Caco-2 (cell line): ENCODE results near the gene BIRC7. TPM values are rescaled to one million over a fixed set of nuclear protein-coding genes. Genes with fewer than 3 reads are reported as not detected.

Experiments
- BruUV-seq: library from RNA; stranded (reverse); fragments of 400-500 nt; replicated peaks from 2 replicates; lab custom pipeline; 2021; lab: Mats Ljungman, UMichigan
- CTCF ChIA-PET: fragments of 300-600 bp; sonication (Branson Sonifier 250); formaldehyde crosslinking; loops from one replicate; lab custom pipeline; 2022; ENCODE audit warnings: antibody characterized with exemption; lab: Charles Lee
- POLR2A ChIA-PET: fragments of 300-600 bp; sonication (Branson Sonifier 250); formaldehyde crosslinking; loops from one replicate; lab custom pipeline; 2022; ENCODE audit warnings: antibody characterized with exemption; lab: Charles Lee
- DNase-seq, 2 experiments: peaks; one replicate each; pipeline versions ENCODE4 v3.0.0 to v3.0.0-alpha.2; 2020 to 2022
- H3K27me3 ChIP-seq: replicated peaks from 2 replicates; pipeline ENCODE4 v1.6.0; 2011; ENCODE audit warnings: low read length; ENCODE audit not compliant: control insufficient read depth, insufficient read depth
- H3K36me3 ChIP-seq: 2 replicates; pipeline ENCODE4 v1.5.1; 2011; ENCODE audit warnings: low read length; ENCODE audit not compliant: control insufficient read depth, insufficient read depth
- H3K4me1 ChIP-seq: fragments of 250-450 bp; sonication (Bioruptor Pico); 2 replicates; pipeline ENCODE4 v1.5.1; 2020; ENCODE audit warnings: mild to moderate bottlenecking
- H3K4me3 ChIP-seq: 2 replicates; pipeline ENCODE4 v1.5.1; 2011; ENCODE audit warnings: low read depth, mild to moderate bottlenecking, control low read depth, low read length
- H3K9me3 ChIP-seq: fragments of 250-450 bp; sonication (Bioruptor Pico); 2 replicates; pipeline ENCODE4 v1.5.1; 2020; ENCODE audit warnings: mild to moderate bottlenecking, moderate library complexity
- H3K27ac Mint-ChIP-seq: one replicate; pipeline ENCODE4 v1.8.0; 2022; ENCODE audit warnings: mixed read lengths; ENCODE audit not compliant: unreplicated experiment
- H3K27me3 Mint-ChIP-seq: one replicate; pipeline ENCODE4 v1.8.0; 2022; ENCODE audit warnings: mixed read lengths; ENCODE audit not compliant: insufficient read depth, unreplicated experiment
- H3K36me3 Mint-ChIP-seq: one replicate; pipeline ENCODE4 v1.8.0; 2022; ENCODE audit warnings: mild to moderate bottlenecking, mixed read lengths; ENCODE audit not compliant: insufficient read depth, unreplicated experiment
- H3K4me1 Mint-ChIP-seq: one replicate; pipeline ENCODE4 v1.8.0; 2022; ENCODE audit warnings: low read depth, mixed read lengths; ENCODE audit not compliant: unreplicated experiment
- H3K4me3 Mint-ChIP-seq: one replicate; pipeline ENCODE4 v1.8.0; 2022; ENCODE audit warnings: mild to moderate bottlenecking, moderate library complexity, mixed read lengths; ENCODE audit not compliant: unreplicated experiment
- H3K9me3 Mint-ChIP-seq: one replicate; pipeline ENCODE4 v1.8.0; 2022; ENCODE audit warnings: mixed read lengths; ENCODE audit not compliant: unreplicated experiment
- intact Hi-C: fragments of 100-400 bp; cut with micrococcal nuclease; formaldehyde crosslinking; loops from one replicate; pipeline ENCODE4 v1.10.0; 2022; ENCODE audit not compliant: unreplicated experiment
- total RNA-seq: library from RNA; stranded (reverse); gene quantifications from 2 replicates; pipeline ENCODE4 v1.2.3, GENCODE V29; 2022
- TF ChIP-seq, protein P1 (sequence below), 2 experiments: fragments of 200-600 bp in 1 of 2; IDR thresholded peaks; 1 replicate in 1 of 2; 2 replicates in 1 of 2; pipeline versions ENCODE4 v1.5.1 to v1.8.0; 2011 to 2022; ENCODE audit warnings: antibody characterized with exemption in 1 of 2, control low read depth in 1 of 2, inconsistent platforms in 1 of 2, low read depth in 1 of 2, low read length in 1 of 2, mild to moderate bottlenecking in 1 of 2, moderate library complexity in 1 of 2; ENCODE audit not compliant: insufficient read depth in 1 of 2, severe bottlenecking in 1 of 2, unreplicated experiment in 1 of 2

Gene BIRC7
- total RNA-seq, 1 experiment from 2014 or later, result 0.54 TPM

DNA sequence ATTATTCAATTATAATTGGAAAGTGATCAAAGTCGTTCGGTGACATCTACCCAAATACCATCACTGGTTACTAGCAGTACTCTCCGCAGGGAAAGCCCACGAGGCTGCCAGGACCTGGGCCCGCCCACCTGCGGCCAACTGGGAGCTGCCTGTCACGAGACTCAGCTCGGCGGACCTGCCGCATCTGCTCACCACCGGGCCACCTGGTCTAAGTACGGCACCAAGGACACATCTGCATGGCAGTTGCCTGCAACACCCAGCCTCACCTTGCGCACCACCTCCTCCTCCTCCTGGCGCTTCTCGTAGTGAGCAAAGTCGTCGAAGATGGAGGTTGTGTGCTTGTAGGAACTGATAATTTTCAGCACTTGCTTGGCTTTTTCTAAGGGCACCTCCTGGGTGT is 33.7 kb upstream of the BIRC7 start:
- Mint-ChIP-seq H3K27ac (peak overlapping the region; percentile 39), H3K4me3 (no peak overlapping the region), H3K4me1 (peaks cover 49% of the 10 kb centered on the region), H3K27me3 (no peaks in the 10 kb centered on the region), H3K36me3 (peaks cover 100% of the 10 kb centered on the region), H3K9me3 (no peaks in the 10 kb centered on the region)
- ChIA-PET CTCF (no interaction called here), POLR2A (no interaction called here)
- no peak for DNase-seq
- Histone ChIP-seq H3K4me3 (no peak overlapping the region), H3K4me1 (0 out of 2 replicates have a peak, but pooled peaks cover 12% of the 10 kb centered on the region), H3K9me3 (no peaks in the 10 kb centered on the region), H3K36me3 (peaks cover 9% of the 10 kb centered on the region), H3K27me3 (no peaks in the 10 kb centered on the region)
- BruUV-seq, result no TSS peak
- intact Hi-C loops, result no loop called here
- TF ChIP-seq, protein P1, sequence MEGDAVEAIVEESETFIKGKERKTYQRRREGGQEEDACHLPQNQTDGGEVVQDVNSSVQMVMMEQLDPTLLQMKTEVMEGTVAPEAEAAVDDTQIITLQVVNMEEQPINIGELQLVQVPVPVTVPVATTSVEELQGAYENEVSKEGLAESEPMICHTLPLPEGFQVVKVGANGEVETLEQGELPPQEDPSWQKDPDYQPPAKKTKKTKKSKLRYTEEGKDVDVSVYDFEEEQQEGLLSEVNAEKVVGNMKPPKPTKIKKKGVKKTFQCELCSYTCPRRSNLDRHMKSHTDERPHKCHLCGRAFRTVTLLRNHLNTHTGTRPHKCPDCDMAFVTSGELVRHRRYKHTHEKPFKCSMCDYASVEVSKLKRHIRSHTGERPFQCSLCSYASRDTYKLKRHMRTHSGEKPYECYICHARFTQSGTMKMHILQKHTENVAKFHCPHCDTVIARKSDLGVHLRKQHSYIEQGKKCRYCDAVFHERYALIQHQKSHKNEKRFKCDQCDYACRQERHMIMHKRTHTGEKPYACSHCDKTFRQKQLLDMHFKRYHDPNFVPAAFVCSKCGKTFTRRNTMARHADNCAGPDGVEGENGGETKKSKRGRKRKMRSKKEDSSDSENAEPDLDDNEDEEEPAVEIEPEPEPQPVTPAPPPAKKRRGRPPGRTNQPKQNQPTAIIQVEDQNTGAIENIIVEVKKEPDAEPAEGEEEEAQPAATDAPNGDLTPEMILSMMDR (IDR thresholded peaks at IDR 0.05; ENCODE audit: insufficient read depth in 1 of 2, low read depth in 1 of 2, low read length in 1 of 2, severe bottlenecking in 1 of 2, unreplicated experiment in 1 of 2), result no peak

DNA sequence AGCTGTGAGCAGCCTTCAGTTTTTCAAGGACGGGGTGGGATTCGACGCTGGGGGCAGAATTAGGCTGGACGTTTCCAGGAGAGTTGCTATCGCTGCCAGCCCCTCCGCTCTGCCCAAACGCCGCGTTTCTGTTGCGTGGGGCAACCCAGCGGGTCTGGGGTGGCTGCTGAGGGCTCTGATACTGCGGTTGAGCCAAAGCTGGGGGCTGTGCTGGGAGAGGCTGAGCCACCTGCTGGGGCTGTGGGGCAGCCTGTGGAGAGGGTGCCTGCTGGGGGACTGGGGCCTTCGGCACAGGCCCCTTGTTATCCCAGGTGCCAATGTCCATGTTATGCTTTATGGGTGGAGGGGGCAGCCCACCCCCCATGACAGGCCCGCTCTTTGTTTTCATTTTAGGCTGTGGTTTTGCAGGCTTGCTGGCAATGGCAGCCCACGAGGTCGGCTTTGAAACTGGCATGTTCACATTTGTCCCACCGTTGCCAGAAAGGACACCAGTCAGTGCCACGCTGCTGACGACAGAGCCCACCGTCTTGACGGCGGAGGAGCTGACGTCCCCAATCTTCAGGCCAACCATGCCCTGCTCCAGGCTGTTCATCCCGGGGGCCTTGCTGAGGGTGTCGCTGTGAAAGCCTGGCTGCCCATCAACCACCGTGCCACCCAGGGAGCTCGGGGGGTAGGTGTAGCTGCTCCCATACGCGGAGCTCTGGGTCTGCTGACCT is 32.7 kb upstream of the BIRC7 start:
- TF ChIP-seq, protein P1 (IDR thresholded peaks at IDR 0.05; ENCODE audit: insufficient read depth in 1 of 2, low read depth in 1 of 2, low read length in 1 of 2, severe bottlenecking in 1 of 2, unreplicated experiment in 1 of 2), result no peak
- Histone ChIP-seq H3K9me3 (no peaks in the 10 kb centered on the region), H3K4me1 (0 out of 2 replicates have a peak, but pooled peaks cover 12% of the 10 kb centered on the region), H3K27me3 (no peaks in the 10 kb centered on the region), H3K36me3 (peaks cover 7% of the 10 kb centered on the region), H3K4me3 (no peak overlapping the region)
- intact Hi-C loops, result no loop called here
- Mint-ChIP-seq H3K9me3 (no peaks in the 10 kb centered on the region), H3K36me3 (peaks cover 100% of the 10 kb centered on the region), H3K27me3 (no peaks in the 10 kb centered on the region), H3K4me3 (no peak overlapping the region), H3K4me1 (peaks cover 46% of the 10 kb centered on the region), H3K27ac (peak overlapping the region; percentile 39)
- POLR2A ChIA-PET, result no interaction called here
- TSS peak; percentile 1 for BruUV-seq
- no peak for DNase-seq
- CTCF ChIA-PET, result interaction anchor here (1.4 to 1.5 kb wide), 2 partner anchors 12 to 20 kb away, joined by 3 to 4 read pairs; no protein-coding TSS in a partner anchor

GRCh38 chr20:63204362-63204761 is 31.3 kb upstream of the BIRC7 start:
- H3K27me3 ChIP-seq, result no peaks in the 10 kb centered on the region
- no TSS peak for BruUV-seq
- no peaks in the 10 kb centered on the region for H3K4me1 ChIP-seq
- ChIA-PET POLR2A (interaction anchor here (0.7 kb wide), 1 partner anchor 11 kb away, joined by 3 read pairs; no protein-coding TSS in a partner anchor), CTCF (interaction anchor here (0.7 to 1.5 kb wide), 3 partner anchors 10 to 21 kb away, joined by 3 to 4 read pairs (median 3); no protein-coding TSS in a partner anchor)
- no peak overlapping the region for H3K4me3 ChIP-seq
- no peak overlapping the region for H3K4me3 Mint-ChIP-seq
- no peaks in the 10 kb centered on the region for H3K9me3 ChIP-seq
- no peak for DNase-seq
- H3K9me3 Mint-ChIP-seq, result no peaks in the 10 kb centered on the region
- intact Hi-C loops, result no loop called here
- TF ChIP-seq, protein P1 (IDR thresholded peaks at IDR 0.05; ENCODE audit: insufficient read depth in 1 of 2, low read depth in 1 of 2, low read length in 1 of 2, severe bottlenecking in 1 of 2, unreplicated experiment in 1 of 2), result no peak
- H3K27me3 Mint-ChIP-seq, result no peaks in the 10 kb centered on the region
- peaks cover 9% of the 10 kb centered on the region for H3K36me3 ChIP-seq
- H3K4me1 Mint-ChIP-seq, result peaks cover 33% of the 10 kb centered on the region
- H3K36me3 Mint-ChIP-seq, result peaks cover 100% of the 10 kb centered on the region
- H3K27ac Mint-ChIP-seq, result peak overlapping the region; percentile 41
